Kidney (tissue), 14 donors: ENCODE measurements around the gene ARL2. TPM values are rescaled to one million over a fixed set of nuclear protein-coding genes. Genes with fewer than 3 reads are reported as not detected.

ENCODE experiments used
- DNase-seq, 5 donors: peaks; one replicate each; pipeline ENCODE4 v3.0.0-alpha.2; 2013 to 2020
- FAIRE-seq: peaks from 2 replicates; lab custom pipeline; 2012; peaks lifted over from hg19 to GRCh38; lab: Jason Lieb, UNC
- H3K27ac ChIP-seq, 2 donors: one replicate each; pipeline ENCODE4 v1.7.0; 2013; ENCODE audit warnings: low read depth in 2 of 2, low read length in 2 of 2, inconsistent platforms in 1 of 2
- H3K27me3 ChIP-seq: one replicate; pipeline ENCODE4 v1.7.1; 2013; ENCODE audit warnings: low read length, inconsistent platforms; ENCODE audit not compliant: control insufficient read depth, insufficient read depth
- H3K36me3 ChIP-seq, 3 donors: one replicate each; pipeline versions ENCODE4 v1.7.0 to v1.7.1; 2013; ENCODE audit warnings: low read length in 3 of 3, control low read depth in 1 of 3, inconsistent platforms in 1 of 3; ENCODE audit not compliant: insufficient read depth in 3 of 3, control insufficient read depth in 2 of 3
- H3K4me1 ChIP-seq, 3 donors: one replicate each; pipeline versions ENCODE4 v1.7.0 to v1.7.1; 2013; ENCODE audit warnings: low read length in 3 of 3, inconsistent platforms in 1 of 3, low read depth in 1 of 3; ENCODE audit not compliant: control insufficient read depth in 2 of 3, insufficient read depth in 2 of 3
- H3K4me3 ChIP-seq, 3 donors: one replicate each; pipeline versions ENCODE4 v1.7.0 to v1.8.1; 2013; ENCODE audit warnings: low read length in 3 of 3, control low read depth in 1 of 3, inconsistent platforms in 1 of 3
- H3K9ac ChIP-seq, 3 donors: one replicate each; pipeline versions ENCODE4 v1.7.0 to v1.7.1; 2013; ENCODE audit warnings: low read length in 3 of 3, control low read depth in 1 of 3, inconsistent platforms in 1 of 3
- H3K9me3 ChIP-seq, 3 donors: one replicate each; pipeline versions ENCODE4 v1.7.0 to v1.7.1; 2013; ENCODE audit warnings: low read length in 3 of 3, control low read depth in 1 of 3, inconsistent platforms in 1 of 3; ENCODE audit not compliant: control insufficient read depth in 2 of 3, insufficient read depth in 1 of 3
- CTCF ChIP-seq: IDR thresholded peaks from 3 replicates; pipeline ENCODE4 v1.5.1; 2012; ENCODE audit warnings: mild to moderate bottlenecking, moderate library complexity, borderline replicate concordance; ENCODE audit not compliant: insufficient read depth; ENCODE audit errors: extremely low read depth
- intact Hi-C: fragments of 100-400 bp; cut with DNase I; formaldehyde crosslinking; loops from one replicate; pipeline ENCODE4 v1.11.1; 2022
- polyA plus RNA-seq: library from polyadenylated mRNA; stranded (reverse); fragments of 350-450 nt; fragmentation: Illumina TruSeq; extraction: RNeasy Lipid Tissue Mini Kit (QIAGEN cat#74804); gene quantifications from one replicate; pipeline ENCODE4 v1.2.3, GENCODE V29; 2014; ENCODE audit warnings: low read depth, low replicate concordance; ENCODE audit not compliant: insufficient read depth
- total RNA-seq: library from RNA; stranded (reverse); fragmentation: NEBNext Ultra II Directional; extraction: Animal tissue kit (Norgen Biotek cat#: 25700); gene quantifications from one replicate; pipeline ENCODE4 v1.2.1, GENCODE V29; 2021
- donor health status: control.
- donor health status: control.
- donor health status: control.
- donor health status: control.
- donor health status: control.
- donor health status: DM: yes; HTN: yes; CAD: no.
- donor health status: Normal renal cell carcinoma (clear cell type).

Gene ARL2
- total and polyA plus RNA-seq, 2 donors from 2014 or later, result 91.6 to 284 TPM

DNA sequence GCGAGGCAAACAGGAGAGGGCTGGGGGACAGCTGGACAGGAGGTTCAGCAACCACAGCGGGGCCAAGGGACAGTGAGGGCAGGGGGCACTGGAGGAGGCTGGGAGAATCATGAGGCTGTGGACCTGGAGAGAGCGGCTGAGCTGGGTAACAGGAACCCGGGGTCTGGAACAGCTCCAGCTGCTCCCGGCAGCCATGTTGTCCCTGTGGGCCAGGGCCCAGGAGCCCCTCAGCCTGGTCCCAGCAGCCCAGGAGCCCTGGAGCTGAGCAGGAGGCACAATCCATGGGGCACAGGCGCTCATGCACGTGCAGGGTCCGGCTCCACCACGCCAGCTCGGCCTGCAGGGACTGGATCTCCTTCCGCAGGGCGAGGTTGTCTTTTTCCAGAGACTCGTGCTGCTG lies 24.5 kb upstream of the ARL2 start:
- FAIRE-seq (no peak), DNase-seq (peak in 1 of 5 donors; percentile 68)
- H3K27me3 ChIP-seq, result no peaks in the 10 kb centered on the region
- H3K4me1 ChIP-seq, result peaks cover 3 to 13% (median 6%) of the 10 kb centered on the region in 3 donors
- no peaks in the 10 kb centered on the region for H3K36me3 ChIP-seq
- no peaks in the 10 kb centered on the region for H3K9me3 ChIP-seq
- peak overlapping the region in 1 of 2 donors; percentile 9 for H3K27ac ChIP-seq
- peak overlapping the region in 1 of 3 donors; percentile 43 for H3K4me3 ChIP-seq
- H3K9ac ChIP-seq, result no peak overlapping the region
- intact Hi-C loops, result no loop called here
- TF ChIP-seq CTCF, result no peak

GRCh38 chr11:64990222-64990923 lies 23.6 kb upstream of the ARL2 start:
- peak in 4 of 5 donors; percentile 68 to 83 (median 78) for DNase-seq
- peak overlapping the region in 1 of 2 donors; percentile 33 for H3K27ac ChIP-seq

GRCh38 chr11:64994318-64994717 lies 19.6 kb upstream of the ARL2 start:
- intact Hi-C loops, result loop anchor here (10.0 kb wide), 1 partner anchor 60 kb away; the partner anchor contains the start of gene GPHA2
- H3K4me1 ChIP-seq, result peaks cover 6 to 23% (median 9%) of the 10 kb centered on the region in 3 donors
- no peak overlapping the region for H3K27ac ChIP-seq
- no peak overlapping the region for H3K4me3 ChIP-seq
- no peaks in the 10 kb centered on the region for H3K36me3 ChIP-seq
- H3K9ac ChIP-seq, result no peak overlapping the region
- FAIRE-seq, result no peak
- H3K27me3 ChIP-seq, result no peaks in the 10 kb centered on the region
- no peak for DNase-seq
- no peaks in the 10 kb centered on the region for H3K9me3 ChIP-seq
- TF ChIP-seq CTCF, result no peak

More at GRCh38 chr11:64990222-64990923, 23.6 kb upstream of the ARL2 start:
- Histone ChIP-seq H3K4me1 (peaks cover 3 to 17% (median 6%) of the 10 kb centered on the region in 3 donors), H3K9ac (peak overlapping the region in 1 of 3 donors; percentile 12), H3K4me3 (peak overlapping the region in 2 of 3 donors; percentile 28 to 43), H3K9me3 (no peaks in the 10 kb centered on the region), H3K36me3 (no peaks in the 10 kb centered on the region), H3K27me3 (no peaks in the 10 kb centered on the region)
- intact Hi-C loops, result loop anchor here (10.0 kb wide), 1 partner anchor 56 kb away; the partner anchor contains the start of gene GPHA2
- no peak for FAIRE-seq
- no peak for TF ChIP-seq CTCF
